ENCODE data around the gene KRT32.
"Not testable (repeated sequence)": the region's sequence is repeated elsewhere in the genome, so short reads cannot be mapped to it uniquely, and the experiment has no call there.

The KRT32 gene

DNA sequence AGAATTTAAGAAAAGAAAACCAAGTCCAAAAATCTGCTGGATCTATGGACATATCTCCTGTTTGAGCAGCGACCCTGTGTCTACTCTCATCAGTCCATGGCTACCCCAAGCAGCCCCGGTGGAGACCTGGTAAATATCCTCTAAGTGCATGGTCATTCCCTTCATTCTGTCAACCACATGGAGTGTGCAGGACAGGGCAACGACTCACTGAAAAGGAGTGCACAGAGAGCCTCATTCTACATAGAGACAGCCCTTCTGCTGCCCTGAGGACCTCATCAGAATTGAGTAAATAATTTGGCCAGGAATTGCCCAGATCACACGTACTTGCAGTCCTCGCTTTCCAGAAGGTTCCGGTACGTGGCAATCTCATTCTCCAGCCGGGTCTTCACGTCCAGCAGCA is 29.4 kb downstream of the KRT32 start:
- no peak for DNase-seq (ENCODE audit: low spot score)
- TF ChIP-seq, protein P1, sequence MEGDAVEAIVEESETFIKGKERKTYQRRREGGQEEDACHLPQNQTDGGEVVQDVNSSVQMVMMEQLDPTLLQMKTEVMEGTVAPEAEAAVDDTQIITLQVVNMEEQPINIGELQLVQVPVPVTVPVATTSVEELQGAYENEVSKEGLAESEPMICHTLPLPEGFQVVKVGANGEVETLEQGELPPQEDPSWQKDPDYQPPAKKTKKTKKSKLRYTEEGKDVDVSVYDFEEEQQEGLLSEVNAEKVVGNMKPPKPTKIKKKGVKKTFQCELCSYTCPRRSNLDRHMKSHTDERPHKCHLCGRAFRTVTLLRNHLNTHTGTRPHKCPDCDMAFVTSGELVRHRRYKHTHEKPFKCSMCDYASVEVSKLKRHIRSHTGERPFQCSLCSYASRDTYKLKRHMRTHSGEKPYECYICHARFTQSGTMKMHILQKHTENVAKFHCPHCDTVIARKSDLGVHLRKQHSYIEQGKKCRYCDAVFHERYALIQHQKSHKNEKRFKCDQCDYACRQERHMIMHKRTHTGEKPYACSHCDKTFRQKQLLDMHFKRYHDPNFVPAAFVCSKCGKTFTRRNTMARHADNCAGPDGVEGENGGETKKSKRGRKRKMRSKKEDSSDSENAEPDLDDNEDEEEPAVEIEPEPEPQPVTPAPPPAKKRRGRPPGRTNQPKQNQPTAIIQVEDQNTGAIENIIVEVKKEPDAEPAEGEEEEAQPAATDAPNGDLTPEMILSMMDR (IDR thresholded peaks at IDR 0.05; ENCODE audit: extremely low read depth, insufficient read depth, missing control alignments), result no peak
- in situ Hi-C loops (cut with MboI; ENCODE audit: low pct_unique_long_range_greater_than_20kb, low sequenced_read_pairs, unreplicated experiment), result no loop called here

DNA sequence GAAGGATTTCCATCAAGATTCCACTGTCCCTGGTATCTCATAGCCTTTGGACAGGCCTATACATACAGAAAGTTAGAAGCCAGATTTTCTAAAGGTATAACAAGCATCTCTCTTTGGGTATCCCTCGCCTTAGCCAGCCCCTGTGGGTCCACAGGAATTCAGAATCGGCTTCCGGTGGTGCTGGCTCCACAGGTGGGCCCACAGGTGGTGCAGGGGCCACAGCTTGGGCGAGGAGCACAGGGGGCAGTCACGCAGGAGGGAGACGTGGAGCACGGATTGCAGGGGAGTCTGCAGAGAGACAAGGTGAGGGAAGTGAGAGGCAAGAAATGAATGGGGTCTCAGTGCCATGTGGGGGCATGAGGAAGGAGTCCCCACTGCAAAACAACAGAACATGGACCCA is 29.9 kb downstream of the KRT32 start:
- no peak for DNase-seq (ENCODE audit: low spot score)
- TF ChIP-seq, protein P1 (IDR thresholded peaks at IDR 0.05; ENCODE audit: extremely low read depth, insufficient read depth, missing control alignments), result no peak
- in situ Hi-C loops (cut with MboI; ENCODE audit: low pct_unique_long_range_greater_than_20kb, low sequenced_read_pairs, unreplicated experiment), result no loop called here

DNA sequence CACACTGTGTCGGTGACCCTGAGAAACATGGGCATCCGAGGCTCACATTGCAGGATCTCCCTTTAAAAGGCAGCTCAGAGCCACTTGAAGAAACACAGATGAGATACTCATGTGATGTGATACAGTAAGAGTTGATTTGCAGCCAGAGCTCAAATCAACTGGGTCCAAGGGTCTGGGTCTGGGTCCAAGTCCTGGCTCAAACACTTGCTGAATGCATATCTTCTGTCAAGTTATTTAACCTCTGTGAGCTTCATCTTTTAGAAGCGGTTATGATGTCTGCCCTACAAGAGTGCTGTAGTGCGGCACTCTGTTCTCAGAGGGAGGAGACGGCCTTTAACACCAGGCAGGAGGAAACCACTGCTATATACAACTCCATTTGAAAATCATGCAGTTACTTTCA is 32.8 kb downstream of the KRT32 start:
- in situ Hi-C loops (cut with MboI; ENCODE audit: low pct_unique_long_range_greater_than_20kb, low sequenced_read_pairs, unreplicated experiment), result no loop called here
- TF ChIP-seq, protein P1 (IDR thresholded peaks at IDR 0.05; ENCODE audit: extremely low read depth, insufficient read depth, missing control alignments), result no peak
- no peak for DNase-seq (ENCODE audit: low spot score)

DNA sequence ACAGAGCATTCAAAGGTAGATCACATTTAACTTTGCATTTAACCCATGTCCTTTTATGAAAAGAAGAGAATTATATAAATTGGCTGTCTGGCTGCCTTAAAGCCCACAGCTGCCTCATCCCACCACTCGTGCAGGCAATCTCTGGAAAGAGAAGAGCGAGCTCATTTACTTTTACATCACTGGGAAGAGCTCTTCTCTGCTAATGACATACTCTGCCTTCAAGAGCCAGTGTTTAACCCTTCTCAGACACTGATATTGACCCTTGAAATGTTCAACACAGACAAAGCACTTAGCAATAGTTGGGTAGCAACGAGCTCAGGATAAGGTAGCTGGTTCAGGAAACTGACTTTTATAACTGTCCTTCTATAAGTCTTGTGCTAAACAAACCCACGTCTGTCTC is 33.2 kb downstream of the KRT32 start:
- DNase-seq (ENCODE audit: low spot score), result no peak
- in situ Hi-C loops (cut with MboI; ENCODE audit: low pct_unique_long_range_greater_than_20kb, low sequenced_read_pairs, unreplicated experiment), result no loop called here
- TF ChIP-seq, protein P1 (IDR thresholded peaks at IDR 0.05; ENCODE audit: extremely low read depth, insufficient read depth, missing control alignments), result no peak

DNA sequence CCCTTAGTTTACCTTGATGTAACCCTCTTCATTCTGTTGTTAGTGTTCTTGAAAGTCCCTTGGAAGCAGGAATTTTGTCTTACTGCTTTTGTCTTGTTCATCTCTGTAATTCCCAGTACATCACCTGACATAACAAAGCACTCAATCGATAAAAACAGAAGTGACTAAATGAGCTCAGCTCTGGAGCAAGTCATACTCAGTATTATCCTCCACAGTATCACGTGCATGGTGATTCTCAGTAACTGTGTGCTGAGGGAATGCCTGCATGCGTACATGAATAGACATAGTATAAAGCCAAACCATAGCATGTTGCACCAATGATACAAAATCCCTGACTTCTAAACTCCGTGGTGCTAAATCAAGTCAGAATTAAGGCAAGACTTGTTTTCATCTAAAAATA is 33.6 kb downstream of the KRT32 start:
- TF ChIP-seq, protein P1 (IDR thresholded peaks at IDR 0.05; ENCODE audit: extremely low read depth, insufficient read depth, missing control alignments), result no peak
- DNase-seq (ENCODE audit: low spot score), result no peak
- in situ Hi-C loops (cut with MboI; ENCODE audit: low pct_unique_long_range_greater_than_20kb, low sequenced_read_pairs, unreplicated experiment), result no loop called here

DNA sequence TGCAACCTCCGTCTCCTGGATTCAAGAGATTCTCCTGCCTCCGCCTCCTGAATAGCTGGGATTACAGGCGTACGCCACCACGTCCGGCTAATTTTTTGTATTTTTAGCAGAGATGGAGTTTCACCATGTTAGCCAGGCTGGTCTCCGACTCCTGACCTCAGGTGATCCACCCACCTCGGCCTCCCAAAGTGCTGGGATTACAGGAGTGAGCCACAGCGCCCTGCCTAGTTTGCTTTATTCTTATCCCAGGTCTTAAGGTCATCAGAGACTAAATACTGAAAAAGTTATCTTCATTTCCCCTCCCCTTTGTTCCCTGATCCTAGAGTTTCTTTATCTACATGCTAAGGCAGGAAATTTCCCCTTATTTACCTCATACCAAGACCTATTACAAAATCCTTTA is 36.8 kb downstream of the KRT32 start:
- in situ Hi-C loops (cut with MboI; ENCODE audit: low pct_unique_long_range_greater_than_20kb, low sequenced_read_pairs, unreplicated experiment); DNase-seq (ENCODE audit: low spot score): not testable (repeated sequence)

DNA sequence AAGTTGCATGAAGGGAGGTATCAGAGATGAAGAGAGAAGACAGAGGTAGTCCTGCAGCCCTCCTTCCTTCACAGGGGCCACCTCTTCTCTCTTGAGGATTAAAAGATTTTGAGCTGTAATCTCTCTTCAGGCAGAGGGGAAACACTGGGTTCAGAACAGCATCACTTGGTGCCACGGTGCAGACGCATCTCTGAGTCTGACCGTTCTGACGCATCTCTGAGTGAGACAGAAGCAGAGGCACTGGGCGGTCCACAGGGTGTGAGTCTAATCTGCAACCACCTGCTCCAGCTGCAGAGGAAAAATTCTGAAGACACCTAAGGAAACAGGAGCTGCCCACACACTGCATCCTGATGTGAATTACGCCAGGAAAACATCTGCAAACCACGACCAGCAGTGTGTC is 37.5 kb downstream of the KRT32 start:
- no peak for DNase-seq (ENCODE audit: low spot score)
- TF ChIP-seq, protein P1 (IDR thresholded peaks at IDR 0.05; ENCODE audit: extremely low read depth, insufficient read depth, missing control alignments), result no peak
- in situ Hi-C loops (cut with MboI; ENCODE audit: low pct_unique_long_range_greater_than_20kb, low sequenced_read_pairs, unreplicated experiment), result no loop called here
